Activated T-cell treated with anti-CD3 and anti-CD28 coated beads, Interleukin-2, amount 50 U/mL, for 1 hour (primary cell): ENCODE results near the gene ANKDD1A.
A peak's percentile ranks its signal among the peaks of the same experiment; 100 is the strongest.

Experiments used
- DNase-seq: peaks from one replicate; pipeline ENCODE4 v3.0.0-alpha.2; 2020

The ANKDD1A gene

GRCh38 chr15:64911311-64912186 is at the start of gene ANKDD1A:
TSS of gene ANKDD1A (plus strand) at chr15:64911902. CDS start at chr15:64911931, 29 bp downstream.
- DNase-seq = peak; percentile 43

- DNase-seq = no peak
Measured at GRCh38 chr15:64861960-64862359, 49.7 kb upstream of the ANKDD1A start.

- no peak for DNase-seq
Measured at GRCh38 chr15:64862408-64862807, 49.3 kb upstream of the ANKDD1A start.

- no peak for DNase-seq
Measured at GRCh38 chr15:64864068-64864467, 47.6 kb upstream of the ANKDD1A start.

GRCh38 chr15:64865126-64865997 is 46.3 kb upstream of the ANKDD1A start:
- no peak for DNase-seq

GRCh38 chr15:64865998-64866520 is 45.6 kb upstream of the ANKDD1A start:
- DNase-seq = no peak

GRCh38 chr15:64869501-64869900 is 42.2 kb upstream of the ANKDD1A start:
- no peak for DNase-seq

- DNase-seq = no peak
Measured at GRCh38 chr15:64870353-64870752, 41.3 kb upstream of the ANKDD1A start.

GRCh38 chr15:64875641-64876223 is 36.0 kb upstream of the ANKDD1A start:
- no peak for DNase-seq

- no peak for DNase-seq
Measured at GRCh38 chr15:64877435-64877834, 34.3 kb upstream of the ANKDD1A start.

- no peak for DNase-seq
Measured at GRCh38 chr15:64878705-64879104, 33.0 kb upstream of the ANKDD1A start.

GRCh38 chr15:64883100-64883581 is 28.6 kb upstream of the ANKDD1A start:
- no peak for DNase-seq

GRCh38 chr15:64883997-64884511 is 27.6 kb upstream of the ANKDD1A start:
- peak; percentile 73 for DNase-seq

- no peak for DNase-seq
Measured at GRCh38 chr15:64884679-64885078, 27.0 kb upstream of the ANKDD1A start.

- no peak for DNase-seq
Measured at GRCh38 chr15:64888336-64888735, 23.4 kb upstream of the ANKDD1A start.

GRCh38 chr15:64891561-64891960 is 20.1 kb upstream of the ANKDD1A start:
- no peak for DNase-seq

GRCh38 chr15:64892847-64893403 is 18.8 kb upstream of the ANKDD1A start:
- no peak for DNase-seq

- DNase-seq = peak; percentile 94
Measured at GRCh38 chr15:64893481-64894394, 18.0 kb upstream of the ANKDD1A start.

- DNase-seq = peak; percentile 80
Measured at GRCh38 chr15:64894395-64895056, 17.2 kb upstream of the ANKDD1A start.

- DNase-seq = peak; percentile 39
Measured at GRCh38 chr15:64895285-64896065, 16.2 kb upstream of the ANKDD1A start.
